HG02973 (cell line): ENCODE results near the gene ANKRD33B.
A peak's percentile ranks its signal among the peaks of the same experiment; 100 is the strongest.

Source experiments
- ATAC-seq: cut with Tn5 transposase; IDR thresholded peaks from one replicate; pipeline ENCODE4 v1.9.1; 2021; ENCODE audit warnings: moderate library complexity; ENCODE audit not compliant: unreplicated experiment

Gene ANKRD33B

GRCh38 chr5:10577371-10578292 is 13.8 kb downstream of the ANKRD33B start:
- peak; percentile 45 for ATAC-seq

GRCh38 chr5:10578293-10578665 is 14.4 kb downstream of the ANKRD33B start:
- ATAC-seq, result no peak

- peak; percentile 47 for ATAC-seq
Measured at GRCh38 chr5:10578869-10579268, 15.0 kb downstream of the ANKRD33B start.

- ATAC-seq, result peak; percentile 37
Measured at GRCh38 chr5:10579536-10580521, 16.0 kb downstream of the ANKRD33B start.

GRCh38 chr5:10580531-10581423 is 16.9 kb downstream of the ANKRD33B start:
- ATAC-seq, result no peak

- no peak for ATAC-seq
Measured at GRCh38 chr5:10581424-10581748, 17.5 kb downstream of the ANKRD33B start.

GRCh38 chr5:10581867-10582511 is 18.1 kb downstream of the ANKRD33B start:
- no peak for ATAC-seq

- no peak for ATAC-seq
Measured at GRCh38 chr5:10582512-10582897, 18.6 kb downstream of the ANKRD33B start.

GRCh38 chr5:10583663-10584572 is 20.0 kb downstream of the ANKRD33B start:
- ATAC-seq, result no peak

- no peak for ATAC-seq
Measured at GRCh38 chr5:10584714-10585517, 21.0 kb downstream of the ANKRD33B start.

- no peak for ATAC-seq
Measured at GRCh38 chr5:10585518-10585915, 21.6 kb downstream of the ANKRD33B start.

- ATAC-seq, result no peak
Measured at GRCh38 chr5:10586008-10586407, 22.1 kb downstream of the ANKRD33B start.

GRCh38 chr5:10586555-10586954 is 22.7 kb downstream of the ANKRD33B start:
- no peak for ATAC-seq

GRCh38 chr5:10588109-10588775 is 24.4 kb downstream of the ANKRD33B start:
- no peak for ATAC-seq

GRCh38 chr5:10588779-10589447 is 25.0 kb downstream of the ANKRD33B start:
- no peak for ATAC-seq

- ATAC-seq, result no peak
Measured at GRCh38 chr5:10590226-10590999, 26.5 kb downstream of the ANKRD33B start.

GRCh38 chr5:10591159-10591558 is 27.3 kb downstream of the ANKRD33B start:
- no peak for ATAC-seq
